Parathyroid adenoma (tissue), 2 donors: Measurements from ENCODE around the gene RNF141.

Source experiments
- H2AFZ ChIP-seq: fragments of 300-600 bp; sonication (generic); one replicate; pipeline ENCODE4 v1.7.0; 2017; ENCODE audit warnings: antibody characterized with exemption, mild to moderate bottlenecking
- H3K27ac ChIP-seq: fragments of 300-600 bp; sonication (generic); one replicate; pipeline ENCODE4 v1.7.0; 2017
- H3K27me3 ChIP-seq: fragments of 300-600 bp; sonication (generic); one replicate; pipeline ENCODE4 v1.7.0; 2017; ENCODE audit warnings: low read length; ENCODE audit not compliant: control insufficient read depth, insufficient read depth
- H3K36me3 ChIP-seq: fragments of 300-600 bp; sonication (generic); one replicate; pipeline ENCODE4 v1.7.0; 2017; ENCODE audit warnings: low read length; ENCODE audit not compliant: control insufficient read depth, insufficient read depth
- H3K4me1 ChIP-seq: fragments of 300-600 bp; sonication (generic); one replicate; pipeline ENCODE4 v1.7.0; 2017; ENCODE audit warnings: control low read depth
- H3K4me2 ChIP-seq: fragments of 300-600 bp; sonication (generic); one replicate; pipeline ENCODE4 v1.7.0; 2017; ENCODE audit warnings: low read length
- H3K4me3 ChIP-seq: fragments of 300-600 bp; sonication (generic); one replicate; pipeline ENCODE4 v1.7.0; 2017; ENCODE audit warnings: low read depth, low read length
- H3K79me2 ChIP-seq: fragments of 300-600 bp; sonication (generic); one replicate; pipeline ENCODE4 v1.7.0; 2017; ENCODE audit warnings: control low read depth
- H3K9ac ChIP-seq: fragments of 300-600 bp; sonication (generic); one replicate; pipeline ENCODE4 v1.7.0; 2017; ENCODE audit warnings: mild to moderate bottlenecking
- H3K9me3 ChIP-seq: fragments of 300-600 bp; sonication (generic); one replicate; pipeline ENCODE4 v1.7.0; 2017; ENCODE audit warnings: low read length; ENCODE audit not compliant: control insufficient read depth
- CTCF ChIP-seq: fragments of 300-600 bp; sonication (generic); IDR thresholded peaks from one replicate; pipeline ENCODE4 v1.7.0; 2017; ENCODE audit warnings: antibody characterized with exemption, mild to moderate bottlenecking
- donor health status: primary hyperparathyroidism.

The RNF141 gene

GRCh38 chr11:10520562-10520961, 20.4 kb downstream of the RNF141 start:
- Histone ChIP-seq H3K27ac (no peak overlapping the region), H3K9me3 (no peaks in the 10 kb centered on the region), H3K36me3 (no peaks in the 10 kb centered on the region), H3K4me3 (no peak overlapping the region), H3K79me2 (no peaks in the 10 kb centered on the region), H3K4me1 (peaks cover 4% of the 10 kb centered on the region), H3K9ac (no peak overlapping the region), H3K27me3 (no peaks in the 10 kb centered on the region), H2AFZ (no peak overlapping the region), H3K4me2 (no peak overlapping the region)
- TF ChIP-seq CTCF: no peak

GRCh38 chr11:10519630-10520029, 21.4 kb downstream of the RNF141 start:
- Histone ChIP-seq H3K9ac (no peak overlapping the region), H3K36me3 (no peaks in the 10 kb centered on the region), H3K4me1 (peaks cover 4% of the 10 kb centered on the region), H3K4me3 (no peak overlapping the region), H3K4me2 (no peak overlapping the region), H2AFZ (no peak overlapping the region), H3K9me3 (no peaks in the 10 kb centered on the region), H3K27me3 (no peaks in the 10 kb centered on the region), H3K79me2 (no peaks in the 10 kb centered on the region), H3K27ac (no peak overlapping the region)
- TF ChIP-seq CTCF: no peak

GRCh38 chr11:10518891-10519290, 22.1 kb downstream of the RNF141 start:
- TF ChIP-seq CTCF: no peak
- Histone ChIP-seq H2AFZ (no peak overlapping the region), H3K36me3 (no peaks in the 10 kb centered on the region), H3K79me2 (no peaks in the 10 kb centered on the region), H3K9ac (no peak overlapping the region), H3K4me3 (no peak overlapping the region), H3K27me3 (no peaks in the 10 kb centered on the region), H3K4me2 (no peak overlapping the region), H3K27ac (no peak overlapping the region), H3K9me3 (no peaks in the 10 kb centered on the region), H3K4me1 (peaks cover 4% of the 10 kb centered on the region)

GRCh38 chr11:10518123-10518522, 22.9 kb downstream of the RNF141 start:
- no peak for TF ChIP-seq CTCF
- H3K9me3 ChIP-seq: no peaks in the 10 kb centered on the region
- H2AFZ ChIP-seq: no peak overlapping the region
- H3K27ac ChIP-seq: no peak overlapping the region
- H3K9ac ChIP-seq: no peak overlapping the region
- peaks cover under 1% of the 10 kb centered on the region for H3K4me1 ChIP-seq
- H3K36me3 ChIP-seq: no peaks in the 10 kb centered on the region
- no peak overlapping the region for H3K4me3 ChIP-seq
- no peaks in the 10 kb centered on the region for H3K79me2 ChIP-seq
- no peaks in the 10 kb centered on the region for H3K27me3 ChIP-seq
- H3K4me2 ChIP-seq: no peak overlapping the region

GRCh38 chr11:10515418-10515817, 25.6 kb downstream of the RNF141 start:
- TF ChIP-seq CTCF: no peak

More at GRCh38 chr11:10515418-10515817, 25.6 kb downstream of the RNF141 start:
- H3K27ac ChIP-seq: no peak overlapping the region
- no peaks in the 10 kb centered on the region for H3K36me3 ChIP-seq
- H3K27me3 ChIP-seq: no peaks in the 10 kb centered on the region
- no peak overlapping the region for H2AFZ ChIP-seq
- H3K4me1 ChIP-seq: no peaks in the 10 kb centered on the region
- H3K9me3 ChIP-seq: no peaks in the 10 kb centered on the region
- no peaks in the 10 kb centered on the region for H3K79me2 ChIP-seq
- H3K4me3 ChIP-seq: no peak overlapping the region
- H3K4me2 ChIP-seq: no peak overlapping the region
- H3K9ac ChIP-seq: no peak overlapping the region
